Mesothelial cell of epicardium (in vitro differentiated cells): ENCODE measurements around the gene SNCAIP. TPM values are rescaled to one million over a fixed set of nuclear protein-coding genes. Genes with fewer than 3 reads are reported as not detected.

Source experiments
- DNase-seq, 2 experiments: peaks; one replicate each; pipeline ENCODE4 v3.0.0; 2021; ENCODE audit warnings: low spot score in 2 of 2; ENCODE audit not compliant: unreplicated experiment in 2 of 2
- H3K27ac Mint-ChIP-seq: 2 replicates; pipeline ENCODE4 v1.8.0; 2021; ENCODE audit warnings: mixed read lengths
- H3K27me3 Mint-ChIP-seq: 2 replicates; pipeline ENCODE4 v1.8.0; 2021; ENCODE audit warnings: low read depth, mixed read lengths
- H3K36me3 Mint-ChIP-seq: 2 replicates; pipeline ENCODE4 v1.8.0; 2021; ENCODE audit warnings: mixed read lengths
- H3K4me1 Mint-ChIP-seq: 2 replicates; pipeline ENCODE4 v1.8.0; 2021; ENCODE audit warnings: mixed read lengths
- H3K4me3 Mint-ChIP-seq: 2 replicates; pipeline ENCODE4 v1.8.0; 2021; ENCODE audit warnings: mild to moderate bottlenecking, moderate library complexity, mixed read lengths
- H3K9me3 Mint-ChIP-seq: 2 replicates; pipeline ENCODE4 v1.8.0; 2021; ENCODE audit warnings: mixed read lengths
- total RNA-seq: library from RNA; stranded (reverse); gene quantifications from 3 replicates; pipeline ENCODE4 v1.2.1, GENCODE V29; 2021
- TF ChIP-seq, protein P1 (sequence below): fragments of 200-600 bp; sonication (generic); IDR thresholded peaks from one replicate; pipeline ENCODE4 v1.5.0; 2021; ENCODE audit warnings: antibody characterized with exemption; ENCODE audit not compliant: unreplicated experiment

SNCAIP gene
- total RNA-seq, 1 donor from 2014 or later: 102 TPM

DNA sequence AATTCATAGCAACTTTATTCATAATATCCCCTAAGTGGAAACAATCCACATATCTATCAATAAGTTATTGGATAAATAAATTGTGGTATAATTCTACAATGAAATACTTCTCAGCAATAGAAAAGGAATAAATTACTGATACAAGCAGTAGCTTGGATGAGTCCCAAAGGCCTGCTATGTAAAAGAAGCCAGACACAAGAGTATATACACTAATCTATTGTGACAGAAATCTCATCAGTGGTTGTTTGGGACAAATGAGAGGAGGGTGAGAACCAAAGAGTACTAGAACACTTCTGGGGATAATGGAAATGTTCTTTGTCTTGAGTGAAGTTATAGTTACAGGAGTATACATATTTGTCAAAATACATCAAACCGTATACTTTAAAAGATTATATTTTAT is 119.3 kb downstream of the SNCAIP start:
- Mint-ChIP-seq H3K36me3 (peaks cover 45% of the 10 kb centered on the region), H3K9me3 (peaks cover 13% of the 10 kb centered on the region), H3K27me3 (no peaks in the 10 kb centered on the region), H3K4me3 (no peak overlapping the region), H3K27ac (no peak overlapping the region), H3K4me1 (peaks cover 17% of the 10 kb centered on the region)
- TF ChIP-seq, protein P1, sequence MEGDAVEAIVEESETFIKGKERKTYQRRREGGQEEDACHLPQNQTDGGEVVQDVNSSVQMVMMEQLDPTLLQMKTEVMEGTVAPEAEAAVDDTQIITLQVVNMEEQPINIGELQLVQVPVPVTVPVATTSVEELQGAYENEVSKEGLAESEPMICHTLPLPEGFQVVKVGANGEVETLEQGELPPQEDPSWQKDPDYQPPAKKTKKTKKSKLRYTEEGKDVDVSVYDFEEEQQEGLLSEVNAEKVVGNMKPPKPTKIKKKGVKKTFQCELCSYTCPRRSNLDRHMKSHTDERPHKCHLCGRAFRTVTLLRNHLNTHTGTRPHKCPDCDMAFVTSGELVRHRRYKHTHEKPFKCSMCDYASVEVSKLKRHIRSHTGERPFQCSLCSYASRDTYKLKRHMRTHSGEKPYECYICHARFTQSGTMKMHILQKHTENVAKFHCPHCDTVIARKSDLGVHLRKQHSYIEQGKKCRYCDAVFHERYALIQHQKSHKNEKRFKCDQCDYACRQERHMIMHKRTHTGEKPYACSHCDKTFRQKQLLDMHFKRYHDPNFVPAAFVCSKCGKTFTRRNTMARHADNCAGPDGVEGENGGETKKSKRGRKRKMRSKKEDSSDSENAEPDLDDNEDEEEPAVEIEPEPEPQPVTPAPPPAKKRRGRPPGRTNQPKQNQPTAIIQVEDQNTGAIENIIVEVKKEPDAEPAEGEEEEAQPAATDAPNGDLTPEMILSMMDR: no peak
- no peak for DNase-seq

DNA sequence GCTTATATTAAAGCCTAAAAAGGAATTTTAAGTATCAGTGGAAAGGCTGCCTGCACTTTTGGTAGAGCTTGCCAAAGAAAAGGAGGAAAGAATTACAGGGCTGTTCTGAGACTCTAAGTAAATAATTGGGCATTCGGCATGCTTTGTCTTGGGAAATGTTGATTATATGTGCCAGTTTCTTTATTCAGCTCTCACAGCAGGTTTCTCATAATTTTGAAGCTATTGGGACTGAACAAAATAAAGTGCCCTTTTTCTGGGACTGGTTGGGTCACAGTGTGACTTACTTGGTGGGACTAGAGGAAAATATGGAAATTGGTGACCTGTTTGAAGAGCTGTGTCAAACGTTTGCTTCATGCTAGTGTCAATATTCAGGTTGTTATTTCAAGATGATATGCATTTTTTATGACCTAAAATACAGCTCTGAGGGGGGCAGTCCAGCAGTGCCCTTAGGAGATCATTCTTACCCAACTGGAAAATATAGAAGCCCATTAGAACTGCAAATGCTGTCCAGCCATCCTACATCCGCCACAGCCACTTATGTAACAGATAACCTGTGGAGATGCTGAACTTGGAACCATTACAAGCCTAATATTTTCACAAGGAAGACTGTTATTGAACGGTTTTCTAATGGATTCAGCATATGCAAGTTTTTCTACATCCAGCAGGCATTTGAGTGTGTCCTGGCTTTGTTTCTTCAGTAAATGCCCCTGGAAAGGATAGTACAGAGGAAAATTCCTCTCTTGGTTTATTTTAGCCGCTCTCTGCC is 122.4 kb downstream of the SNCAIP start:
- H3K9me3 Mint-ChIP-seq: peaks cover 2% of the 10 kb centered on the region

GRCh38 chr5:122435234-122435633 is 123.2 kb downstream of the SNCAIP start:
- Mint-ChIP-seq H3K36me3 (peaks cover 53% of the 10 kb centered on the region), H3K9me3 (no peaks in the 10 kb centered on the region), H3K4me1 (peaks cover 13% of the 10 kb centered on the region), H3K27ac (peak overlapping the region; percentile 32), H3K27me3 (no peaks in the 10 kb centered on the region), H3K4me3 (no peak overlapping the region)
- DNase-seq: no peak
- TF ChIP-seq, protein P1: no peak

More for the DNA sequence above, 122.4 kb downstream of the SNCAIP start:
- no peak overlapping the region for H3K4me3 Mint-ChIP-seq
- TF ChIP-seq, protein P1: no peak
- H3K4me1 Mint-ChIP-seq: peaks cover 20% of the 10 kb centered on the region
- DNase-seq: no peak
- H3K27me3 Mint-ChIP-seq: no peaks in the 10 kb centered on the region
- peaks cover 52% of the 10 kb centered on the region for H3K36me3 Mint-ChIP-seq
- H3K27ac Mint-ChIP-seq: no peak overlapping the region

DNA sequence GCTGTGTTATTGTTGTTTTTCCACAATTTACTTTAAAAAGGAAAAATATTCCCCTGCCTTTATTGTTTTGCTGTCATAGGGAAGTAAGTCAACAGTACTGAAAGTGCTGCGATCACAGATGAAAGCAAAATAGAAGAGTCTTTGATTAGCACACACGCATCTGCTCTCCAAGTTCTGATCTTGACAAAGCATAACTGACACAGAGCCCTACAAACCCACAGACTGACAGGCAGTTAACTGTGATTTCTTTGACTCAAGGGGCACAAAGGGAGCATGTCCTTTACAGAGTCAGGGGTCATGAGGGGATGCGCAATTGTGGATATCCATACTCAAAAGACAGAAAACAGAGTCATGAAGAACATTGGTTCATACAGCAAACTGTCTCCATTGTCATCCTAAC is 123.7 kb downstream of the SNCAIP start:
- Mint-ChIP-seq H3K9me3 (no peaks in the 10 kb centered on the region), H3K4me1 (peaks cover 11% of the 10 kb centered on the region), H3K4me3 (no peak overlapping the region), H3K27me3 (no peaks in the 10 kb centered on the region), H3K36me3 (peaks cover 57% of the 10 kb centered on the region), H3K27ac (no peak overlapping the region)
- DNase-seq: no peak
- TF ChIP-seq, protein P1: no peak

DNA sequence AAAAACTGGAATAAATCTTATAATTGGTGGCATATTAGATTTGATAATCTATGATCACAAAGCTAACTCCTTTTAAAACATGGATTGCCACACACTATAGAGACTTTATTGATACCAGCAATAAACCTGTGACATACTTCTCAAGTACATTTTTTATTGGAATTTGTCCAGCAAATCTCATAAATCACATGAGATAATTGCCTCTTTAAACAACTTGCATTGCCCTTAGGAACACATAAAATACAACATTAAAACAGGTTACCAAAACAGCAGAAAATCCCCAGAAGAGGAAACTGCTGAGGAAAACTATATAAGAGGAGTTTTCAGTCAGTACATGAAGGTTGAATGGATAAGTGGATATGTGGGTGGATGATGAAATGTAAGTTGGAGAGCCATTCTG is 124.6 kb downstream of the SNCAIP start:
- Mint-ChIP-seq H3K27ac (peak overlapping the region; percentile 60), H3K36me3 (peaks cover 61% of the 10 kb centered on the region), H3K4me1 (peaks cover 12% of the 10 kb centered on the region), H3K4me3 (no peak overlapping the region), H3K27me3 (no peaks in the 10 kb centered on the region), H3K9me3 (no peaks in the 10 kb centered on the region)
- TF ChIP-seq, protein P1: no peak
- no peak for DNase-seq

DNA sequence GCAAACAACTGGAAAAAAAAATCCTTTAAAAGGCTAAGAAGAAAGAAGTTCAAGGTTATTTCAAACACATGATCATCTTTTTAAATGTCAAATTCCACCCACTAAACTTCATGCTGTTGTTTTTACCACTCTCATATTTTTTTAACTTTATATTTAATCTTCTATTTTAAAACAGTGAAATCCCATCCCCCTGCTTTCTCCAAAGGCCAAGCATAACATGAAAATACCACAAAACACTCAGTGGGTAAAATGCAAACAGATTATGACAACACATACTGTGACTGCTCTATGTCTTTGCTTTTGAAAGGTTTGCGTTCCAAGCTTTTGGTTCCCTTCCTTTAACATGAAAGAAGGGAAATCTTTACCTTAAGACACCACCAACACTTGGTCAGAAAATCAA is 127.6 kb downstream of the SNCAIP start:
- no peak for DNase-seq
- Mint-ChIP-seq H3K27ac (no peak overlapping the region), H3K4me1 (peaks cover 20% of the 10 kb centered on the region), H3K9me3 (no peaks in the 10 kb centered on the region), H3K4me3 (no peak overlapping the region), H3K36me3 (peaks cover 61% of the 10 kb centered on the region), H3K27me3 (no peaks in the 10 kb centered on the region)
- TF ChIP-seq, protein P1: no peak
